WTC11 (cell line): ENCODE measurements around the gene ZNF615. TPM values are rescaled to one million over a fixed set of nuclear protein-coding genes. Genes with fewer than 3 reads are reported as not detected.

Source experiments
- ATAC-seq: fragments of 200-7000 bp; cut with Tn5 transposase; 2 replicates; pipeline ENCODE4 v1.10.0; 2021; ENCODE audit warnings: mild to moderate bottlenecking, moderate library complexity
- CTCF ChIA-PET: fragments of 300-600 bp; sonication (Branson Sonifier 250); formaldehyde crosslinking; loops from one replicate; lab custom pipeline; 2021; ENCODE audit warnings: antibody characterized with exemption; lab: Charles Lee
- POLR2A ChIA-PET: fragments of 350-600 bp; sonication (Branson Sonifier 250); formaldehyde crosslinking; loops from one replicate; lab custom pipeline; 2021; ENCODE audit warnings: antibody characterized with exemption; lab: Charles Lee
- DNase-seq: peaks from one replicate; pipeline ENCODE4 v3.0.0; 2021; ENCODE audit warnings: low spot score
- H3K27ac Mint-ChIP-seq: 2 replicates; pipeline ENCODE4 v1.8.0; 2021; ENCODE audit warnings: mixed read lengths
- H3K27me3 Mint-ChIP-seq: 2 replicates; pipeline ENCODE4 v1.8.0; 2021; ENCODE audit warnings: low read depth, mild to moderate bottlenecking, moderate library complexity, mixed read lengths
- H3K36me3 Mint-ChIP-seq: 2 replicates; pipeline ENCODE4 v1.8.0; 2021; ENCODE audit warnings: mixed read lengths
- H3K4me1 Mint-ChIP-seq: 2 replicates; pipeline ENCODE4 v1.8.0; 2022; ENCODE audit warnings: mixed read lengths
- H3K4me3 Mint-ChIP-seq: 2 replicates; pipeline ENCODE4 v1.8.0; 2021; ENCODE audit warnings: mild to moderate bottlenecking, moderate library complexity, mixed read lengths
- H3K9me3 Mint-ChIP-seq: 2 replicates; pipeline ENCODE4 v1.8.0; 2021; ENCODE audit warnings: mixed read lengths
- ATF6 ChIP-seq: sonication (generic); formaldehyde crosslinking; IDR thresholded peaks from 2 replicates; pipeline ENCODE4 v1.8.1; 2023; ENCODE audit warnings: mild to moderate bottlenecking, missing genetic modification reagents
- CBFB ChIP-seq: sonication (generic); formaldehyde crosslinking; IDR thresholded peaks from 2 replicates; pipeline ENCODE4 v1.8.1; 2022; ENCODE audit warnings: mild to moderate bottlenecking, low read depth, missing genetic modification reagents
- CREB1 ChIP-seq: sonication (generic); formaldehyde crosslinking; IDR thresholded peaks from 2 replicates; pipeline ENCODE4 v1.8.0; 2023; ENCODE audit warnings: mild to moderate bottlenecking, missing genetic modification reagents
- E2F4 ChIP-seq: sonication (generic); formaldehyde crosslinking; IDR thresholded peaks from 2 replicates; pipeline ENCODE4 v1.8.1; 2022; ENCODE audit warnings: low read depth, mild to moderate bottlenecking, moderate library complexity, missing genetic modification reagents, borderline replicate concordance
- E2F5 ChIP-seq: sonication (generic); formaldehyde crosslinking; IDR thresholded peaks from 2 replicates; pipeline ENCODE4 v1.8.1; 2022; ENCODE audit warnings: mild to moderate bottlenecking, moderate library complexity, missing genetic modification reagents
- ERG ChIP-seq: fragments of 250-450 bp; sonication (Bioruptor Pico); IDR thresholded peaks from 2 replicates; pipeline ENCODE4 v1.8.0; 2021; ENCODE audit warnings: mild to moderate bottlenecking
- ESRRA ChIP-seq: sonication (generic); formaldehyde crosslinking; IDR thresholded peaks from 2 replicates; pipeline ENCODE4 v1.8.1; 2022; ENCODE audit warnings: mild to moderate bottlenecking, missing genetic modification reagents, borderline replicate concordance
- ETV6 ChIP-seq: sonication (generic); formaldehyde crosslinking; IDR thresholded peaks from 2 replicates; pipeline ENCODE4 v1.8.1; 2022; ENCODE audit warnings: mild to moderate bottlenecking, missing genetic modification reagents
- FOXJ3 ChIP-seq: sonication (generic); formaldehyde crosslinking; IDR thresholded peaks from 2 replicates; pipeline ENCODE4 v1.9.0; 2021; ENCODE audit warnings: missing genetic modification reagents, mild to moderate bottlenecking, borderline replicate concordance
- GABPB1 ChIP-seq: sonication (generic); formaldehyde crosslinking; IDR thresholded peaks from 2 replicates; pipeline ENCODE4 v1.8.1; 2023; ENCODE audit warnings: mild to moderate bottlenecking, missing genetic modification reagents
- GRHL2 ChIP-seq: fragments of 250-450 bp; sonication (Bioruptor Pico); IDR thresholded peaks from 2 replicates; pipeline ENCODE4 v1.8.0; 2022; ENCODE audit warnings: mild to moderate bottlenecking, moderate library complexity; ENCODE audit not compliant: insufficient replicate concordance, severe bottlenecking
- HMGXB4 ChIP-seq: sonication (generic); formaldehyde crosslinking; IDR thresholded peaks from 2 replicates; pipeline ENCODE4 v1.8.1; 2023; ENCODE audit warnings: mild to moderate bottlenecking, moderate library complexity, missing genetic modification reagents
- NR1H2 ChIP-seq: sonication (generic); formaldehyde crosslinking; IDR thresholded peaks from 2 replicates; pipeline ENCODE4 v1.9.0; 2021; ENCODE audit warnings: mild to moderate bottlenecking, moderate library complexity, missing genetic modification reagents
- NR2C2 ChIP-seq: sonication (generic); formaldehyde crosslinking; IDR thresholded peaks from 2 replicates; pipeline ENCODE4 v1.8.0; 2022; ENCODE audit warnings: mild to moderate bottlenecking, missing genetic modification reagents
- SP1 ChIP-seq: sonication (generic); formaldehyde crosslinking; conservative IDR thresholded peaks from 2 replicates; pipeline ENCODE4 v1.8.1; 2022; ENCODE audit warnings: missing genetic modification reagents
- TCF7 ChIP-seq: sonication (generic); formaldehyde crosslinking; IDR thresholded peaks from 2 replicates; pipeline ENCODE4 v1.8.0; 2022; ENCODE audit warnings: mild to moderate bottlenecking, low read depth, missing genetic modification reagents, moderate library complexity
- TEAD4 ChIP-seq: sonication (generic); formaldehyde crosslinking; IDR thresholded peaks from 2 replicates; pipeline ENCODE4 v1.8.0; 2022; ENCODE audit warnings: mild to moderate bottlenecking, missing genetic modification reagents
- ZNF138 ChIP-seq: sonication (generic); formaldehyde crosslinking; conservative IDR thresholded peaks from 2 replicates; pipeline ENCODE4 v1.8.1; 2022; ENCODE audit warnings: mild to moderate bottlenecking, moderate library complexity, missing genetic modification reagents
- ZNF263 ChIP-seq: sonication (generic); formaldehyde crosslinking; IDR thresholded peaks from 2 replicates; pipeline ENCODE4 v1.8.1; 2022; ENCODE audit warnings: low read depth, mild to moderate bottlenecking, moderate library complexity, missing genetic modification reagents
- total RNA-seq: library from RNA; stranded (reverse); gene quantifications from 3 replicates; pipeline ENCODE4 v1.2.3, GENCODE V29; 2021
- TF ChIP-seq, protein P1 (sequence below): sonication (generic); formaldehyde crosslinking; IDR thresholded peaks from 2 replicates; pipeline ENCODE4 v1.8.1; 2023; ENCODE audit warnings: mild to moderate bottlenecking, missing genetic modification reagents, moderate library complexity

Gene ZNF615
- total RNA-seq, 1 experiment from 2014 or later, result 11.9 TPM

GRCh38 chr19:51993422-51993821 is 14.6 kb downstream of the ZNF615 start:
- DNase-seq, result no peak
- no peaks in the 10 kb centered on the region for H3K4me1 Mint-ChIP-seq
- H3K9me3 Mint-ChIP-seq, result peaks cover 81% of the 10 kb centered on the region
- no peak for ATAC-seq
- TF ChIP-seq ATF6 (CRISPR knock-in tag) (no peak), TEAD4 (CRISPR knock-in tag) (no peak), FOXJ3 (no peak), CBFB (CRISPR knock-in tag) (no peak), GRHL2 (CRISPR knock-in tag) (no peak), HMGXB4 (CRISPR knock-in tag) (no peak), E2F4 (no peak), NR2C2 (no peak), ERG (CRISPR knock-in tag) (no peak)
- TF ChIP-seq, all 79 proteins: peak for 0
- no peak overlapping the region for H3K27ac Mint-ChIP-seq
- POLR2A ChIA-PET, result no interaction called here
- H3K36me3 Mint-ChIP-seq, result peaks cover 77% of the 10 kb centered on the region
- H3K4me3 Mint-ChIP-seq, result no peak overlapping the region
- peaks cover 6% of the 10 kb centered on the region; the same call in 1 of the 2 replicates for H3K27me3 Mint-ChIP-seq
- CTCF ChIA-PET, result no interaction called here

DNA sequence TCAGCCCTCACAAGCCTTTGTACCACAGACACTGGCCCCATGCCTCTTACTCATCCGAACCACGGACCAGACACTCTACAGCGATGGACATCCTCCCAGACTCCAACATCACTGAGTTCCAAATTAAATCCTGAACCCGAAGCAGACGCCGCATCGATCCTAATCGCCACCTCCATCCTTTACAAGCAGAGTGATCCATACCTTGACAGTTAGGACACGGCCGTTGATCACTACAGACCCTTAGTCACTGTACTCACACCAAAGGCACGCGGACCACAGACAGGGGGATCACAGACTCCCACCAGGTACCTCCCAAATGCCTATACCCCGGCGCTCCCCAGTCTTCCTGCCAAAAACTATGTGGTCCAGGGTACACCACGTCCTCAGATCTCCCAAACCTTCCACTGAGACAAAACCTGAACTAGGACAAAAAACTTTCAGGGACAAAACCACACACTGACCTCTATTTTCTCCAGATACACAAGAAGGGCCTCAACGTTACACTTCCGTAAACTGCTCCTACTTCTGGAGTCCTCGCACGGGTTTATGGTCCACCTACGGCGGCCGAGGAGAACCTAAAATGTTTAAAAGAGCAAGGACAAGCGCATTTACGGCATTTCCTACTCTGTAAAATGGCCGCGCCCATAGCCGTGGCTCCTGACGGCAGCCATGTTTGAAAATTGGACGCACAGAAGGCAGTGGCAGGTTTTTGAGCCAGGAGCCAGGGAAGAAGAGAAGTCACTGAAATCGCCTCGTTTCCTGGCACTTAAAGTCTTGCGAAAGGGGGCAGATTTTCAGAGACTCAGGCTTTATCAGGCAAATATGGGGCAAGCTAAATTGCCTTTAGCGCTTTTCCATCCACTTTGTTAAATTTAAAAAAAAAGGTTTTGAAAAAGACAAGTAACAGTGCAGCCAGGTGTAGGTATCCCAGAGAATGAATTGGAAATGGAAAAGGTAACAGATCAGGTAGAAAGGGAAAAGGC is 21.4 kb downstream of the ZNF615 start, which contains the start of gene ZNF350:
Gene ZNF350 (minus strand): TSS at position 532 of the 983 bp plus-strand sequence. CDS start 12,480 bp downstream, outside the sequence.
- no peaks in the 10 kb centered on the region; the same call in 1 of the 2 replicates for H3K27me3 Mint-ChIP-seq
- ATAC-seq, result peak; percentile 95
- DNase-seq, result peak; percentile 84
- peaks cover 35% of the 10 kb centered on the region for H3K9me3 Mint-ChIP-seq
- H3K4me1 Mint-ChIP-seq, result peaks cover 8% of the 10 kb centered on the region
- H3K36me3 Mint-ChIP-seq, result peaks cover 23% of the 10 kb centered on the region
- peak within 1 kb of the TSS; percentile 79 for H3K27ac Mint-ChIP-seq
- POLR2A ChIA-PET, result no interaction called here
- CTCF ChIA-PET, result no interaction called here
- peak within 1 kb of the TSS; percentile 96 for H3K4me3 Mint-ChIP-seq
- TF ChIP-seq ZNF138 (CRISPR knock-in tag) (no peak), TEAD4 (CRISPR knock-in tag) (no peak), E2F5 (no peak), ETV6 (CRISPR knock-in tag) (peak; percentile 65; the same call in 1 of the 2 replicates), TCF7 (no peak), NR1H2 (no peak), GABPB1 (CRISPR knock-in tag) (peak; percentile 60; the same call in 1 of the 2 replicates), ZNF263 (CRISPR knock-in tag) (no peak), GRHL2 (CRISPR knock-in tag) (no peak), ESRRA (CRISPR knock-in tag) (no peak), HMGXB4 (CRISPR knock-in tag) (0 out of 2 replicates have a peak, but pooled peaks have one; percentile 29), SP1 (peak; percentile 49; the same call in 1 of the 2 replicates), CREB1 (CRISPR knock-in tag) (no peak)
- TF ChIP-seq, protein P1, sequence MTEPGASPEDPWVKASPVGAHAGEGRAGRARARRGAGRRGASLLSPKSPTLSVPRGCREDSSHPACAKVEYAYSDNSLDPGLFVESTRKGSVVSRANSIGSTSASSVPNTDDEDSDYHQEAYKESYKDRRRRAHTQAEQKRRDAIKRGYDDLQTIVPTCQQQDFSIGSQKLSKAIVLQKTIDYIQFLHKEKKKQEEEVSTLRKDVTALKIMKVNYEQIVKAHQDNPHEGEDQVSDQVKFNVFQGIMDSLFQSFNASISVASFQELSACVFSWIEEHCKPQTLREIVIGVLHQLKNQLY (CRISPR knock-in tag), result no peak
